Coronary artery (tissue), 2 donors: ENCODE data around the gene RAB1A.
A peak's percentile ranks its signal among the peaks of the same experiment; 100 is the strongest.

ENCODE experiments used
- DNase-seq: peaks from one replicate; pipeline ENCODE4 v3.0.0-alpha.2; 2017; ENCODE audit warnings: low spot score
- H3K27ac ChIP-seq, 2 donors: fragments of 200-600 bp; sonication (generic); one replicate each; pipeline ENCODE4 v1.5.1; 2016 to 2019
- H3K4me3 ChIP-seq: fragments of 200-600 bp; sonication (generic); 2 replicates; pipeline ENCODE4 v1.5.1; 2016; ENCODE audit warnings: mild to moderate bottlenecking, moderate library complexity
- TF ChIP-seq, protein P1 (sequence below): fragments of 200-600 bp; sonication (generic); IDR thresholded peaks from one replicate; pipeline ENCODE4 v1.5.1; 2019; ENCODE audit warnings: antibody characterized with exemption

RAB1A gene

DNA sequence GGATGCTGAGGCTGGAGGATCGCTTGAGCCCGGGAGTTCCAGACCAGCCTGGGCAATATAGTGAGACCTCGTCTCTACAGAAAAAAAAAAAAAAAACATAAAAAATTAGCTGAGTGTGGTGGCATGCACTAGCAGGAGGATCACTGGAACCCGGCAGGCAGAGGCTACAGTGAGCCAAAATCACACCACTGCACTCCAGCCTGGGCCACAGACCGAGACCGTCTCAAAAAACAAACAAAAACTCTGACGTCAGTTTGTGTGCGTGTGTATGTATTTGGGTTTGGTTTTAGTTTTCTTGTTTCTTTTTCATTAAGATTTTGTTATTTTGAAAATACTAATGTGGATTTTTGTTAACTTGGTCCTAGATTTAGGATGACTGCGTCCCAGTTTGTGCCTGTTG is 54.7 kb downstream of the RAB1A start:
- no peak for DNase-seq
- no peak overlapping the region for H3K4me3 ChIP-seq
- peak overlapping the region; percentile 28 to 68 for H3K27ac ChIP-seq
- TF ChIP-seq, protein P1, sequence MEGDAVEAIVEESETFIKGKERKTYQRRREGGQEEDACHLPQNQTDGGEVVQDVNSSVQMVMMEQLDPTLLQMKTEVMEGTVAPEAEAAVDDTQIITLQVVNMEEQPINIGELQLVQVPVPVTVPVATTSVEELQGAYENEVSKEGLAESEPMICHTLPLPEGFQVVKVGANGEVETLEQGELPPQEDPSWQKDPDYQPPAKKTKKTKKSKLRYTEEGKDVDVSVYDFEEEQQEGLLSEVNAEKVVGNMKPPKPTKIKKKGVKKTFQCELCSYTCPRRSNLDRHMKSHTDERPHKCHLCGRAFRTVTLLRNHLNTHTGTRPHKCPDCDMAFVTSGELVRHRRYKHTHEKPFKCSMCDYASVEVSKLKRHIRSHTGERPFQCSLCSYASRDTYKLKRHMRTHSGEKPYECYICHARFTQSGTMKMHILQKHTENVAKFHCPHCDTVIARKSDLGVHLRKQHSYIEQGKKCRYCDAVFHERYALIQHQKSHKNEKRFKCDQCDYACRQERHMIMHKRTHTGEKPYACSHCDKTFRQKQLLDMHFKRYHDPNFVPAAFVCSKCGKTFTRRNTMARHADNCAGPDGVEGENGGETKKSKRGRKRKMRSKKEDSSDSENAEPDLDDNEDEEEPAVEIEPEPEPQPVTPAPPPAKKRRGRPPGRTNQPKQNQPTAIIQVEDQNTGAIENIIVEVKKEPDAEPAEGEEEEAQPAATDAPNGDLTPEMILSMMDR = no peak

DNA sequence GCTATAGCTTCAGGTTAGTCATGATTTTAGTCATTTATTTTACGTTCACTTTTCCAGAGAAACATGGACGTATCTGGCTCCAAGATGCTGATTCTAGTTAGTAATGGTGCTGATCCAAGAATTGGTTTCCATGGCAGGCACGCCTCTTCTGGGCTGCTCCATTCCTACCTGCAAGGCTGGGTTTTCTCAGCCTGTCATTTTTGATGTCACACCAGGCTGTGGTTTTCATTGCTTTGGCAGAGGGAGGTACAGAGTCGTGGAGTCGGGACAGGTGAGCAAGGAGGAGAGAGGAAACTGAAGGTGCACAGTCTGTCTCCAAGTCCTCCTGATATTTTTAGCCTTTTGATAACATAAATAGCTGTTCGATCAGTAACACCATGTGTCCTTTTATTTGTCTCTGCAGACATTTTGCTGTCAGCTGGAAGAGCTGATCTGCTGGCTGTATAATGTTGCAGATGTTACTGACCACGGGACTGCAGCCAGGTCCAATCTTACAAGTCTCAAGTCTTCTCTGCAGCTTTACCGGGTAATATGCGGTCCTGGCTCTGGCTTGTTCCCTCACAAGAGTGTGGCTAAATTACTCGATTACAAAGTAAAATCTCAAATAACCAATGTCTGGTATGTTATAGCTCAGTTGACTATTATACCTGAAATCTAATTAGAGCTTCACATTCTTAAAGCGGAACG is 55.9 kb downstream of the RAB1A start:
- Histone ChIP-seq H3K4me3 (no peak overlapping the region), H3K27ac (no peak overlapping the region)
- no peak for DNase-seq
- TF ChIP-seq, protein P1 = no peak

DNA sequence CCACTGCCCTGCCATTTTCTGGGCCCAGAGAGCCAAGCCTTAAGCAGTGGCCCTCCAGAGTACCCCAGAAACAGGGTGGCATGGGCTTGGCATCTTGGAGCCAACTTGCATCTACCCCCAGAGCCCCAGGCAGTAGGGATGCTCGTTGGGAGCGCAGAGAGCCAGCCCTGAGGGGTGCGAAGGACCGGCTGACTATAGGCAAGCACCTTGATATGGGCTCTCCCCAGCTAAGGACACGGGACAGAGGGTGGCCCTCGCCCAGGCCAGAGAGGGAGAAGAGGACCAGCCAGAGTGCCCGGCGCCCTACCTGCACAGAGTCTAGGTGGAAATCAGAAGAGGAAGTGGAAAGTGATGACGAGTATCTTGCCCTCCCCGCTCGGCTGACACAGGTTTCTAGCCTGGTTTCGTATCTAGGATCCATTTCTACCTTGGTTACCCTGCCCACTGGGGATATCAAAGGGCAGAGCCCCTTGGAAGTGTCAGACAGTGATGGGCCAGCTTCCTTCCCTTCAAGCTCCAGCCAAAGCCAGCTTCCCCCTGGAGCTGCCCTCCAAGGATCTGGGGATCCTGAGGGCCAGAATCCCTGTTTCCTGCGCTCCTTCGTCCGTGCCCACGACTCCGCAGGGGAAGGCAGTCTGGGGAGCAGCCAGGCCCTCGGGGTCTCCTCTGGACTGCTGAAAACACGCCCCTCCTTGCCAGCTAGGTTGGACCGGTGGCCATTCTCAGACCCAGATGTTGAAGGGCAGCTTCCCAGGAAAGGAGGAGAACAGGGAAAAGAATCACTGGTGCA is 57.5 kb downstream of the RAB1A start:
- Histone ChIP-seq H3K27ac (peak overlapping the region in 1 of 2 donors; percentile 1), H3K4me3 (no peak overlapping the region)
- TF ChIP-seq, protein P1 = no peak
- DNase-seq = no peak

GRCh38 chr2:65071499-65072180 is 58.3 kb downstream of the RAB1A start:
- Histone ChIP-seq H3K4me3 (no peak overlapping the region), H3K27ac (peak overlapping the region in 1 of 2 donors; percentile 1)
- DNase-seq = no peak
- TF ChIP-seq, protein P1 = no peak

- DNase-seq = peak; percentile 67
- H3K27ac ChIP-seq = peak overlapping the region in 1 of 2 donors; percentile 58
- TF ChIP-seq, protein P1 = no peak
- no peak overlapping the region for H3K4me3 ChIP-seq
Observed at GRCh38 chr2:65070856-65071255, 59.0 kb downstream of the RAB1A start.

- H3K27ac ChIP-seq = peak overlapping the region; percentile 15 to 58
- DNase-seq = peak; percentile 53
- no peak overlapping the region for H3K4me3 ChIP-seq
- TF ChIP-seq, protein P1 = no peak
Observed at GRCh38 chr2:65070172-65070830, 59.6 kb downstream of the RAB1A start.
